HFFc6 (cell line): ENCODE data around the gene A1BG. TPM values are rescaled to one million over a fixed set of nuclear protein-coding genes. Genes with fewer than 3 reads are reported as not detected.
"Not testable (repeated sequence)": the region's sequence is repeated elsewhere in the genome, so short reads cannot be mapped to it uniquely, and the experiment has no call there.

ENCODE experiments used
- DNase-seq: peaks from one replicate; pipeline ENCODE4 v3.0.0-alpha.2; 2018
- H3K27ac Mint-ChIP-seq: 2 replicates; pipeline ENCODE4 v1.8.0; 2020; ENCODE audit warnings: mild to moderate bottlenecking, mixed read lengths
- H3K27me3 Mint-ChIP-seq: 2 replicates; pipeline ENCODE4 v1.8.0; 2021; ENCODE audit warnings: mild to moderate bottlenecking, moderate library complexity, mixed read lengths; ENCODE audit not compliant: insufficient read depth
- H3K36me3 Mint-ChIP-seq: 2 replicates; pipeline ENCODE4 v1.8.0; 2021; ENCODE audit warnings: low read depth, mixed read lengths
- H3K4me1 Mint-ChIP-seq: 2 replicates; pipeline ENCODE4 v1.8.0; 2020; ENCODE audit warnings: low read depth, mixed read lengths
- H3K4me3 Mint-ChIP-seq: 2 replicates; pipeline ENCODE4 v1.8.0; 2020; ENCODE audit warnings: mild to moderate bottlenecking, moderate library complexity, mixed read lengths
- H3K9me3 Mint-ChIP-seq: 2 replicates; pipeline ENCODE4 v1.8.0; 2020; ENCODE audit warnings: mild to moderate bottlenecking, mixed read lengths
- CTCF ChIP-seq: fragments of 200-600 bp; sonication (generic); IDR thresholded peaks from 2 replicates; pipeline ENCODE4 v1.5.0; 2021; ENCODE audit warnings: antibody characterized with exemption, mild to moderate bottlenecking
- total RNA-seq, 6 experiments: library from RNA; stranded (reverse); fragmentation: NEBNext Ultra II Directional; extraction: Animal tissue kit (Norgen Biotek cat#: 25700); gene quantifications; 2 replicates in 1 of 6; 3 replicates in 5 of 6; pipeline ENCODE4 v1.2.3, GENCODE V29; 2021

The A1BG gene
- total RNA-seq, 6 experiments from 2014 or later: 21.2 to 36.9 (median 25.4) TPM

DNA sequence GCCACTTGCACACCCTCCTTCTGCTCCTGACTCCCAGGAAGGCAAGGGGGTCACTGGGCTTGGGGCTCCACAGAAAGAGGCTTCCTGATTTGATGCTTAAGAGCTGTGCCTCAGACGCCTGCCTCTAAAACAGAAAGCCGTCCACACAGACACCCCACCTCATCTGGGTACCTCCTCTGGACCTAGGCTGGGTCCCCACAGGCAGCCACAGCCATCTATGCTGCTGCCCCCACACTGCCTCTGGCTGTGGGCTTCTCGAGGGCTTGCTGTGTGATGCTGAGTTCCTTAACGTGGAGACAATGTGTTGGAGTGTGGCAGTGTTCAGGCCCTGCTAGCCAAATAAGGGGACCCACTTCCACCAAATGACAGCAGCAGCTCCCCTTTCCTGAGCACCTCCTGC lies 35.0 kb downstream of the A1BG start:
- no peak for DNase-seq
- Mint-ChIP-seq H3K36me3 (peaks cover 33% of the 10 kb centered on the region), H3K27me3 (no peaks in the 10 kb centered on the region; the same call in 1 of the 2 replicates), H3K27ac (no peak overlapping the region), H3K9me3 (no peaks in the 10 kb centered on the region), H3K4me3 (no peak overlapping the region), H3K4me1 (no peaks in the 10 kb centered on the region)
- no peak for TF ChIP-seq CTCF

DNA sequence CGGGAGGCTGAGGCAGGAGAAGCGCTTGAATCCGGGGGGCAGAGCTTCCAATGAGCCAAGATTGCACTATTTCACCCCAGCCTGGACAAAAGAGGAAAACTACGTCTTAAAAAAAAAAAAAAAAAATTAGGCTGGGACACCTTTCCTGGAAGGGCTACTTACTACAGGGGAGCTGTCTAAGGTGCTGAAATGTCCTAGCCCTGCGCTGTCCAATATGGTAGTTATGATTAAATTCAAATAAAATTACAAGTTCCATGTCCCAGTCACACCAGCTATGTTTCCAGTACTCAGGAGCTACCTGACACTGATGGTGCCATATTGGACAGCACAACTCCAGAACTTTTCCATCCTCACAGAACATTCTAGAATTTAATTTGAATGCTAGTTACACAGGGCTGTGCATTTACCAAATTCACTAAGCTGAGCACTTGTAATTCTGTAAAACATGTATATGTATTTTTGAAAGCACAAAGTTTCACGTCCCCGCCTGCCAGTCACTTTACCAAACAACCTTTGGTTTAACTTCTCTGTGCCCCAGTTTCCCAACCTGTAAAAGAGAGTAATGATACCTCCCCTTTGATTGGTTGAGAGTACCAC lies 35.7 kb downstream of the A1BG start:
- H3K27ac Mint-ChIP-seq: no peak overlapping the region

DNA sequence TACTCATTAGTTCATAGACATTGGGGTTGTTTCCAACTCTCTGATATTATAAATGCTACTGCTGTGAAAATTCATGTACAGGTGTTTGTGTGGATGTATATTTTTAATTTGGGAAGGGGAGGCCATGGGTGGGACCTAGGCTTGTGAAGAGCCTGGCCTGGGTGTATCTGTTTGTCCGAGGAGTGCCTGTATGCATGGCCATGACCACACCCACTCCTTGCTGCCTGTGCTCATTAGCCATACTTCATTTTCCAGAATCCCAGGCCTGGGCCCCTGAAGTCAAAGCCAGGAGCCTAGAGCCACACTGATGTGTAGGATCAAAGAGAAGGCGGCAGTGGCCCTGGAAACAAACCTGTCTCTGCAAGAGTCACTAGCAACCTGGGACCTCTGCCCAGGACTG lies 37.7 kb downstream of the A1BG start:
- H3K27ac Mint-ChIP-seq: no peak overlapping the region
- DNase-seq: no peak
- H3K4me1 Mint-ChIP-seq: no peaks in the 10 kb centered on the region
- H3K4me3 Mint-ChIP-seq: no peak overlapping the region
- H3K36me3 Mint-ChIP-seq: peaks cover 42% of the 10 kb centered on the region
- H3K9me3 Mint-ChIP-seq: no peaks in the 10 kb centered on the region
- no peaks in the 10 kb centered on the region; the same call in 1 of the 2 replicates for H3K27me3 Mint-ChIP-seq
- TF ChIP-seq CTCF: no peak

More for the DNA sequence above, 35.7 kb downstream of the A1BG start:
- peak; percentile 37 for DNase-seq
- Mint-ChIP-seq H3K36me3 (peaks cover 35% of the 10 kb centered on the region), H3K27me3 (no peaks in the 10 kb centered on the region; the same call in 1 of the 2 replicates), H3K4me3 (no peak overlapping the region), H3K4me1 (no peaks in the 10 kb centered on the region), H3K9me3 (no peaks in the 10 kb centered on the region)
- TF ChIP-seq CTCF: no peak

GRCh38 chr19:58311345-58311865 lies 41.9 kb downstream of the A1BG start:
- Mint-ChIP-seq H3K36me3 (peaks cover 76% of the 10 kb centered on the region), H3K27me3 (no peaks in the 10 kb centered on the region; the same call in 1 of the 2 replicates), H3K27ac (no peak overlapping the region), H3K4me3 (no peak overlapping the region), H3K9me3 (peaks cover 4% of the 10 kb centered on the region; the same call in 1 of the 2 replicates), H3K4me1 (peaks cover 2% of the 10 kb centered on the region)
- DNase-seq: no peak
- no peak for TF ChIP-seq CTCF

GRCh38 chr19:58310685-58311084 lies 42.6 kb downstream of the A1BG start:
- not testable (repeated sequence) for H3K4me1 Mint-ChIP-seq, H3K4me3 Mint-ChIP-seq, DNase-seq, H3K27ac Mint-ChIP-seq, H3K27me3 Mint-ChIP-seq
- Mint-ChIP-seq H3K9me3 (peaks cover 10% of the 10 kb centered on the region), H3K36me3 (peaks cover 82% of the 10 kb centered on the region)
- TF ChIP-seq CTCF: peak; percentile 64
